HG02973 (cell line): ENCODE results near the gene MTHFD1L.
"Not testable (repeated sequence)": the region's sequence is repeated elsewhere in the genome, so short reads cannot be mapped to it uniquely, and the experiment has no call there.

Experiments
- ATAC-seq: cut with Tn5 transposase; IDR thresholded peaks from one replicate; pipeline ENCODE4 v1.9.1; 2021; ENCODE audit warnings: moderate library complexity; ENCODE audit not compliant: unreplicated experiment

MTHFD1L gene

GRCh38 chr6:151012321-151013294 is 147.1 kb downstream of the MTHFD1L start:
- ATAC-seq, result no peak

GRCh38 chr6:151014404-151015100 is 149.1 kb downstream of the MTHFD1L start:
- no peak for ATAC-seq

- no peak for ATAC-seq
These were observed 149.7 kb downstream of the MTHFD1L start for GRCh38 chr6:151015101-151015700.

GRCh38 chr6:151016107-151016506 is 150.6 kb downstream of the MTHFD1L start:
- ATAC-seq, result no peak

- no peak for ATAC-seq
These were observed 152.5 kb downstream of the MTHFD1L start for GRCh38 chr6:151018046-151018445.

GRCh38 chr6:151018911-151019782 is 153.6 kb downstream of the MTHFD1L start:
- no peak for ATAC-seq

- no peak for ATAC-seq
These were observed 156.4 kb downstream of the MTHFD1L start for GRCh38 chr6:151021896-151022295.

GRCh38 chr6:151022492-151022891 is 157.0 kb downstream of the MTHFD1L start:
- no peak for ATAC-seq

GRCh38 chr6:151023342-151023741 is 157.8 kb downstream of the MTHFD1L start:
- no peak for ATAC-seq

- no peak for ATAC-seq
These were observed 159.1 kb downstream of the MTHFD1L start for GRCh38 chr6:151024597-151024996.

GRCh38 chr6:151025076-151025475 is 159.6 kb downstream of the MTHFD1L start:
- ATAC-seq, result no peak

- ATAC-seq, result no peak
These were observed 160.7 kb downstream of the MTHFD1L start for GRCh38 chr6:151026041-151026663.

GRCh38 chr6:151027295-151027747 is 161.8 kb downstream of the MTHFD1L start:
- ATAC-seq, result no peak

GRCh38 chr6:151027936-151028838 is 162.7 kb downstream of the MTHFD1L start:
- ATAC-seq, result no peak

GRCh38 chr6:151029970-151030369 is 164.5 kb downstream of the MTHFD1L start:
- ATAC-seq, result no peak

GRCh38 chr6:151032034-151032433 is 166.5 kb downstream of the MTHFD1L start:
- ATAC-seq, result no peak

GRCh38 chr6:151034825-151035781 is 169.6 kb downstream of the MTHFD1L start:
- no peak for ATAC-seq

- ATAC-seq, result not testable (repeated sequence)
These were observed 170.8 kb downstream of the MTHFD1L start for GRCh38 chr6:151036211-151036721.
